Activated naive CD8-positive, alpha-beta T cell treated with anti-CD3 and anti-CD28 coated beads for 36 hours (primary cell): ENCODE results near the gene FZR1. TPM values are rescaled to one million over a fixed set of nuclear protein-coding genes. Genes with fewer than 3 reads are reported as not detected.
"Not testable (repeated sequence)": the region's sequence is repeated elsewhere in the genome, so short reads cannot be mapped to it uniquely, and the experiment has no call there.

Source experiments
- DNase-seq: peaks from one replicate; pipeline ENCODE4 v3.0.0; 2021
- H3K27ac Mint-ChIP-seq: one replicate; pipeline ENCODE4 v1.8.0; 2022; ENCODE audit warnings: mild to moderate bottlenecking, moderate library complexity, mixed read lengths
- H3K27me3 Mint-ChIP-seq: one replicate; pipeline ENCODE4 v1.8.0; 2022; ENCODE audit warnings: mild to moderate bottlenecking, mixed read lengths
- H3K36me3 Mint-ChIP-seq: one replicate; pipeline ENCODE4 v1.8.0; 2021; ENCODE audit warnings: mild to moderate bottlenecking, mixed read lengths
- H3K4me1 Mint-ChIP-seq: one replicate; pipeline ENCODE4 v1.8.0; 2021; ENCODE audit warnings: mixed read lengths
- H3K4me3 Mint-ChIP-seq: one replicate; pipeline ENCODE4 v1.8.0; 2022; ENCODE audit warnings: mild to moderate bottlenecking, moderate library complexity, mixed read lengths
- H3K9me3 Mint-ChIP-seq: one replicate; pipeline ENCODE4 v1.8.0; 2022; ENCODE audit warnings: mixed read lengths
- total RNA-seq, 2 experiments: library from RNA; stranded (reverse); gene quantifications; one replicate each; pipeline ENCODE4 v1.2.3, GENCODE V29; 2021

The FZR1 gene
- total RNA-seq, 2 experiments from 2014 or later: 32.6 to 39.6 TPM

DNA sequence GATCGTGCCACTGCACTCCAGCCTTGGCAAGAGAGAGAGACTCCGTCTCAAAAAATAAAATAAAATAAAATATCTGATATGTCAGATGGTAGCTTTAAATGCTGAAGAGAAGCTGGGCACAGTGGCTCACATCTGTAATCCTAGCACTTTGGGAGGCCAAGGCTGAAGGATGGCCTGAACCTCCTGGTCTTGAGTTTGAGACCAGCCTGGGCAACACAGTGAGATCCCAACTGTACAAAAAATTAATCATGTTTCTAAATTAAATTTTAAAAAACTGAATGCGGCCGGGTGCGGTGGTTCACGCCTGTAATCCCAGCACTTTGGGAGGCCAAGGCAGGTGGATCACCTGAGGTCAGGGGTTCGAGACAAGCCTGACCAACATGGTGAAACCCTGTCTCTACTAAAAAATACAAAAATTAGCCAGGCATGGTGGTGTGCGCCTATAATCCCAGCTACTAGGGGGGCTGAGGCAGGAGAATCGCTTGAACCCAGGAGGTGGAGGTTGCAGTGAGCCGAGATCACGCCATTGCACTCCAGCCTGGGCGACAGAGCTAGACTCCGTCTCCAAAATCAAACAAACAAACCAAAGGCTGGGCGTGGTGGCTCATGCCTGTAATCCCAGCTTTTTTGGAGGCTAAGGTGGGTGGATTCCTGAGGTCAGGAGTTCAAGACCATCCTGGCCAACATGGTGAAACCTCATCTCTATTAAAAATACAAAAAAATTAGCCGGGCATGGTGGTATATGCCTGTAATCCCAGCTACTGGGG lies 78.1 kb downstream of the FZR1 start:
- H3K9me3 Mint-ChIP-seq, H3K4me3 Mint-ChIP-seq, H3K27me3 Mint-ChIP-seq, H3K4me1 Mint-ChIP-seq, DNase-seq, H3K27ac Mint-ChIP-seq, H3K36me3 Mint-ChIP-seq: not testable (repeated sequence)

DNA sequence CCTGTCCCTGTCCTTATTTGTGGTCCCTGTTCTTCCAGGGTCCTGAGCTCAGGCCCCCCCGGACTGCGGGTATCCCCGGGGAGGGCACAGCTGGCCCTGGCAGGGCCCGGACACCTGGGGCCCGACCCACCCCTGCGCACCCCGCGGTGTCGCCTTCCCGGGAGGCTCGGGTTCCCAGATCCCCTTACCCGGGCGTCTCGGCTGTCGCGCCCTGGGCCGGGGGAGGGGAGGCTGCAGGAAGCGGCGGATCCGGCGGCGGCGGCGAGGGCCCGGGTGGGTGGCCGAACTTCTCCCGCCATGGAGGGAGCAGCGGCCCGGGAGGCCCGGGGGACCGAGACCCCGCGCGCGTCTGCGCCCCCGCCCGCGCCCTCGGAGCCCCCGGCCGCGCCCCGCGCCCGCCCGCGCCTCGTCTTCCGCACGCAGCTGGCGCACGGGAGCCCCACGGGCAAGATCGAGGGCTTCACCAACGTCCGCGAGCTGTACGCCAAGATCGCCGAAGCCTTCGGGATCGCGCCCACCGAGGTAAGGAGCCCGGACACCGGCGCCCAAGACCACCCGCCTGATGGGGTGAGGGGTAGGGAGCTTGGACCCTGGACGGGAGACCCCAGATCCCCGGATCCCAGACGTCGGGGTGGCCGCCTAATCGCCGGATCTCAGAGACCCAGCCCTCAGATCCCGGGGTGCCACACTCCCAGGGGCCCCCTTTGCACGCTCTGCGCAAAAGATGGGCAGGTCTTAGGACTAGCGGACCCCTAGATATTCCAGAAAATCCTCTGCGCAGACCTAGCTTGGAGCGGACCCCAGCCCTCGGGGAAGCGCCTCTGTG lies 79.4 kb downstream of the FZR1 start, which contains the start of gene GIPC3:
Gene GIPC3 (plus strand): TSS at position 178 of the 826 bp plus-strand sequence. CDS start 120 bp downstream, at position 298.
- no peak for DNase-seq
- Mint-ChIP-seq H3K4me1 (no peaks in the 10 kb centered on the region), H3K36me3 (no peaks in the 10 kb centered on the region), H3K4me3 (no peak within 1 kb of the TSS), H3K27ac (no peak within 1 kb of the TSS), H3K27me3 (no peaks in the 10 kb centered on the region), H3K9me3 (no peaks in the 10 kb centered on the region)

GRCh38 chr19:3586127-3586626 lies 80.1 kb downstream of the FZR1 start:
- peak; percentile 43 for DNase-seq
- no peak overlapping the region for H3K4me3 Mint-ChIP-seq

GRCh38 chr19:3586707-3587346 lies 80.7 kb downstream of the FZR1 start:
- no peaks in the 10 kb centered on the region for H3K9me3 Mint-ChIP-seq
- H3K4me3 Mint-ChIP-seq: no peak overlapping the region
- H3K27ac Mint-ChIP-seq: no peak overlapping the region
- DNase-seq: no peak
- no peaks in the 10 kb centered on the region for H3K4me1 Mint-ChIP-seq
- no peaks in the 10 kb centered on the region for H3K36me3 Mint-ChIP-seq
- H3K27me3 Mint-ChIP-seq: no peaks in the 10 kb centered on the region

More at GRCh38 chr19:3586127-3586626, 80.1 kb downstream of the FZR1 start:
- Mint-ChIP-seq H3K4me1 (no peaks in the 10 kb centered on the region), H3K36me3 (no peaks in the 10 kb centered on the region), H3K27ac (no peak overlapping the region), H3K27me3 (no peaks in the 10 kb centered on the region), H3K9me3 (no peaks in the 10 kb centered on the region)

Other genes with a start within 250 kb of the FZR1 start
- gene NFIC, start 139.7 kb upstream of the FZR1 start, total RNA-seq: 10 to 100 TPM; 19.0 to 19.5 TPM
- 1 to 10 TPM; 2.2 to 2.5 TPM for gene SMIM24, start 25.8 kb upstream of the FZR1 start, total RNA-seq
- gene SMIM44, start 22.9 kb upstream of the FZR1 start, total RNA-seq: not detected
- gene DOHH, start 5.6 kb upstream of the FZR1 start, total RNA-seq: 10 to 100 TPM; 17.2 to 18.3 TPM
- 1 to 10 TPM; 1.2 to 2.2 TPM for gene TEKTIP1, start 32.9 kb downstream of the FZR1 start, total RNA-seq
- gene MFSD12, start 51.3 kb downstream of the FZR1 start, total RNA-seq: 10 to 100 TPM; 73.2 to 76.1 TPM
- 10 to 100 TPM; 37.1 to 41.6 TPM for gene HMG20B, start 66.6 kb downstream of the FZR1 start, total RNA-seq
- gene GIPC3, start 79.2 kb downstream of the FZR1 start, total RNA-seq: under 1 TPM; 0.32 to 0.43 TPM
- 1 to 10 TPM; 2.8 to 3.1 TPM for gene TBXA2R, start 100.6 kb downstream of the FZR1 start, total RNA-seq
- 10 to 100 TPM; 33.0 to 34.4 TPM for gene CACTIN, start 120.5 kb downstream of the FZR1 start, total RNA-seq
- gene PIP5K1C, start 194.2 kb downstream of the FZR1 start, total RNA-seq: 10 to 100 TPM; 12.9 to 14.8 TPM
- gene TJP3, start 202.1 kb downstream of the FZR1 start, total RNA-seq: under 1 TPM; 0.24 to 0.39 TPM